ENCODE measurements around the gene MEOX1.
A peak's percentile ranks its signal among the peaks of the same experiment; 100 is the strongest.
"Not testable (repeated sequence)": the region's sequence is repeated elsewhere in the genome, so short reads cannot be mapped to it uniquely, and the experiment has no call there.

The MEOX1 gene

GRCh38 chr17:43615330-43616028 is 46.2 kb downstream of the MEOX1 start:
- no peak for DNase-seq

- DNase-seq: peak; percentile 16
Observed at GRCh38 chr17:43614561-43614960, 47.2 kb downstream of the MEOX1 start.

DNA sequence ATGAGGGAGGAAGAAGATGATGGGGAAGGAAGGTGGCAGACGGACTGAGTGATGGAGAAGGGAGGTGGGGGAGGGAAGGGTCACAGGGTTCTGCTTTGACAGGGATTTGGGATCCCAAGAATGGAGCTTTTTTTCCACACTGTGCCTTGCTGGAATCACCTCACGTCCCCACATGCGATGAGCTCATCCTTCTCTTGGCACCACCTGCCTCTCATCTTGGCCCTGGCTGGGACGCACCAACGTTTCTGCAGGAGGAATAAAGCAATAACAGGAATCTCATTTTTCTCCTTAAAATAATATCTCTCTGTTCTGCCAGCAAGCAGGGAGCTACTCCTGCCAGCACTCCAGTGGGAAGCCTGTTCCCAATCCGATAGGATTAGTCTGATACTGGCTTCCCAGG is 47.8 kb downstream of the MEOX1 start:
- no peak for DNase-seq

DNA sequence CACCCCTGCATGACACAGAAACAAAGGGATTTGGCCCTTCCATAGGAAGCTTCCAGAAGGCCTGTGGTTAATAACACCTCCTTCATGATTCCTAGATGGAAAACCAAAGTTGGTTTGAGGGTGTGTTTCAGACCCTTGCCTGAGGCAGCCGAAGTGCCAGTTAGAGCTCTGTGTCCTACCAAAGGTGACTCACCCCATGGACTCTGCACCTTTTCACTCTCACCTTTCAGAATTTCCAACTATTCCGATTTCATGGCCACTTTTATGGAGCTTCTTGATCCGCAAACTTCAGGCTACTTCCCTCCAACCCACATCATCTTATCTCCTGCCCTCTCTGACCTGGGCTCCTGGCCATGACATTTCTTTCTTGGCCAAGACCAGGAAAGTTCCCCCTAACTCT is 49.2 kb downstream of the MEOX1 start:
- DNase-seq: no peak

GRCh38 chr17:43611230-43611969 is 50.3 kb downstream of the MEOX1 start:
- DNase-seq: no peak

DNA sequence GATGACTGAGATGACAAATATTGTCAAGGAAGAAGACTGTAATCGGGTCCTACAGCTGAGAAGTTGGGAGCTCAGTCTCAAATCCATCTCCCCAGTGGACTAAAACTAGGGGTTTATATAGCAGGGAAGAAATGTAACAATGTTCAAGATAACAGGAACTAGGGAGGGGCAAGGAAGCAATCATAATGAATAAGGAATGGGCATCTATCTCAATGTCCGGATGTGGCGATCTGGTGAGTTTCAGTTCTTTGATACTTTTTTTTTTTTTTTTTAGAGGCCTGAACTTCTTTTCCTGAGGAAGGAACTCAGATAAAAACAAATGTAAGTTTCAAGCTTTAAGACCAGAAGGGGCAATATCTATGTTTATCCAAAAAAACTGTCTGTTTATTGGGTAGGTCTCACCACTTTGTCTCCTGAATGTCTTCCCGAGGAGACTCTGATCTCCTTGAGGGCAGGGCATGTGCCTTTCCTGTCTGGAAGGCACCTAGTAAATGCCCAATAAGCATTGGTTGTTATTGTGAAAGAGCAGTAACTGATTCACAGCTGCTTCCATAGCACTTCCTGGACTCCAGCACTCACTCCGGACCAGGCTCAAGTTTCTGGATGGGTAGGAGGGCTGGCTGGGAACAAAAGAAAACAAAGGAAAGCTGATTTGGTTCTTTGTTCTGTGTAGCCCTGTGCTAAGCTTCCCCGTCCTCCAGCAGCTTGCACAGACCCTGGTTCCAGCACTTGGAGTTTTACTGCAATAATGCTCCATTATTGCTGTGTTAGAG is 51.9 kb downstream of the MEOX1 start:
- DNase-seq: no peak

- DNase-seq: no peak
Observed at GRCh38 chr17:43608313-43608712, 53.4 kb downstream of the MEOX1 start.

DNA sequence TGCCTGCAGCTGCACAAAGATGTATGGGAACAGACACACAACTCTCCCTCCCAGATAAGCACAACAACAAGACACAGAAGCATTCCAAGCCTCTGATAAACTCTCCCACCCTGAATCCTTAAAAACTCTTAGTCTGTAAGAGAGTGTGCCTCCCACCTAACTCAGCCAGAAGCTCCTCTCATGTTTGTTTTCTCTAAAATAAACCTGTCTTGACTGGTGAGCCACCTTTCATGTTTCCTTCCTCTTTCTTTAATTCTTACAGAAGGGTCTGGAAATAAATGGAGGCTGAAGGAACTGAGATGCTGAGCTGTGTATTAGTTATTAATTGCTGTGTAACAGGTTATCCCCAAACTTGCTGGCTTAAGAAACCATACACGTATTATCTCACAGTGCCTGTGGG is 57.2 kb downstream of the MEOX1 start:
- no peak for DNase-seq

DNA sequence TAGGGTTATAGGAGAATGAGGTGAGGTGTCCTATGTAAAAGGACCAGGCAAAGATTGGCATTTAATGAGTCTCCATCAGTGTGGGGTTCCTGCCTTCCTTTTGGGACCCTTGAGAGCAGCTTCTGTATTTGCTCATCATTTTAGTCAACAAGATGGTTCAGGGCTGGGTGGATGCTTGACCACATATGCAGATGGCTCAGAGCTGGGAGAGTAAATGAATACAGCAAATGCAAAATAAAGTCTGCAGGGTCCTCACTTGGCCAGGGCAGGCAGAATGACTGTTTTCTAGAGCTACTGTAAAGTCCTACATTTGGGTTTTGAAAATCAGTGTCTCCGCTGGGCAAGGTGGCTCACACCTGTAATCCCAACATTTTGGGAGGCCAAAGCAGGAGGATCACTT is 58.4 kb downstream of the MEOX1 start:
- DNase-seq: no peak

- DNase-seq: not testable (repeated sequence)
Observed at GRCh38 chr17:43602556-43602955, 59.2 kb downstream of the MEOX1 start.

DNA sequence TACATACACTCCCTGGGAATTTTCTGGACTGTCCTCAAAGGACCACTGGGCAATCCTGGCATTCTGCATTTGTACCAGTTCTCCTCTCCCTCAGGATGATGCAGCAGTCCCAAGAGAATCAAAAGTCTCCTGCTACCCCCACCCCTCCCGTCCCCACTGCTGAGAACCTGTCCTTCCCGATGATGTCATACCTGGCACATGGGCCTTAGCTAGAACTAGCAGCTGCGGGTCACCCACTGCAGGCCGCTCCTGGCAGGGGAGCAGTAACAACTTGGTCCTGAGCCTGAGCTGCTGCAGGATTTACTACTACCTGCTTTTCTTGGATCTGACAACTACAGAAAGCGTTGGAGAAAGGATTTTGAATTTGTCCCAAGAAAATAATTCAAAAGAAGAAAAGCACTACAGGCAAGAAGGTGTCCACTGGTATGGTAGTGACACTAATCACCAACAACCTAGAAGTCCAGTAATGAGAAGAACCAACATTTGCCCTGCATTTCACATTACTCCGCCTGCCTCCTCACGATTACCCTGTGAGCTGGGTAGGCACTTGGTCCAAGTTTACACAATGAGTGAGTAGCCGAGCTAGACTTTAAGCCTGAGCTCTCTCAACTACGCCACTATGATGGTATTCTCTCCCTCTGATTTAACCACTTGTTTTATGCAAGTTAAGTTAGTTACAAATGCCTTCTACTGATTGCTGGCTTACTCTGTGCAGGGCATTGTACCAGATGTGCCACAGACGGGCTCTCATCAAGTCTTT is 60.3 kb downstream of the MEOX1 start:
- no peak for DNase-seq

- no peak for DNase-seq
Observed at GRCh38 chr17:43599835-43600234, 61.9 kb downstream of the MEOX1 start.

- DNase-seq: no peak
Observed at GRCh38 chr17:43599046-43599395, 62.7 kb downstream of the MEOX1 start.

DNA sequence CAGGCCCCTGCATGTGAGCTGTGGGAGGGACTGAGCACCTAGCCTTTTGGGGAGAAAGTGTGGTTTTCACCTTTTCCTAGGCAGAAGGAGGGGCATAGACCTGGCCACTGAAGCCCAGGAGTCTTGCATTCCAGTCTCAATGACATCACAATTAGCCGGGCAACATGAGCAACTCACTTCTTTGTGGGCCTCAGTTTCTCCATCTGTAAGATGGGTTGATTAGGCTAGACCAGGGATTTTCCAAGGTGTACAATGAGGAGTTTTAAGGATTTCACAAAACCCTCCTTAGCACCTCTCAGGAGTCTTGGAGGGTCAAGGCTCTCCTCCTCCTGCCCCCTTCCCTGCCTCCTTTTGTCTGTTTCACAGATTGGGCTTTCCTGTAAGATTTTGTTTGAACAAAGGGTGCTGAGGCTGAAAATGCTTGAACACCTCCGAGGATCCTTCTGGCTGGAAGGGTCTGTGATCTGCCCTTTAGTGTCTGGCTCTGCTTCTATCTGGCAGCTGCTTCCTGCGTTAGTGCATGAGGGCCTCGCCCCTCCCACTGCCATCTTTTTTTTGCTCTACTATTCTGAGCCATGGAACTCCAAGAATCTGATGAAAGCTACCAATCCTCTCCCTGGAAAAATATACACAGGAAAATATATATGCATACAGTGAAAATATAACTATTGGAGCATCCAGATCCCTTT is 63.2 kb downstream of the MEOX1 start:
- no peak for DNase-seq

GRCh38 chr17:43597624-43598356 is 63.9 kb downstream of the MEOX1 start:
- DNase-seq: no peak

DNA sequence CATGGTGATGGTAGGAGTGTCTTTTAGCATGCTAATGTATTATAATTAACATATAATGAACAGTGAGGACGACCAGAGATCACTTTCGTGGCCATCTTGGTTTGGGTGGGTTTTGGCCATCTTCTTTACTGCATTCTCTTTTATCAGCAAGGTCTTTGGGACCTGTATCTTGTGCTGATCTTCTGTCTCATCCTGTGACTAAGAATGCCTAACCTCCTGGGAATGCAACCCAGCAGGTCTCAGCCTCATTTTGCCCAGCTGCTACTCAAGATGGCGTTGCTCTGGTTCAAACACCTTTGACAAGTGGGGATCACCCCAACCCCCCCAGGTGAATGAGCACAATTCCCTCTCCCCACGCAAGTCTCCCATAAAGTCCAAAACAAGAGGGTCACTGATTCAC is 66.3 kb downstream of the MEOX1 start:
- DNase-seq: no peak

GRCh38 chr17:43591779-43592562 is 69.8 kb downstream of the MEOX1 start:
- no peak for DNase-seq

GRCh38 chr17:43591001-43591400 is 70.7 kb downstream of the MEOX1 start:
- no peak for DNase-seq
